Fibroblast of skin of left biceps (primary cell): ENCODE measurements around the gene THSD7B.
A peak's percentile ranks its signal among the peaks of the same experiment; 100 is the strongest.

ENCODE experiments used
- DNase-seq, 2 experiments: peaks; one replicate each; pipeline ENCODE4 v3.0.0-alpha.2; 2013; ENCODE audit warnings: low read depth in 2 of 2

Gene THSD7B

GRCh38 chr2:137154946-137155345 lies 389.6 kb downstream of the THSD7B start:
- no peak for DNase-seq

GRCh38 chr2:137155356-137156104 lies 390.2 kb downstream of the THSD7B start:
- DNase-seq, result no peak

- no peak for DNase-seq
Measured at GRCh38 chr2:137156221-137156844, 391.0 kb downstream of the THSD7B start.

GRCh38 chr2:137157851-137158250 lies 392.5 kb downstream of the THSD7B start:
- DNase-seq, result no peak

GRCh38 chr2:137161250-137161649 lies 395.9 kb downstream of the THSD7B start:
- no peak for DNase-seq

GRCh38 chr2:137165968-137166367 lies 400.6 kb downstream of the THSD7B start:
- no peak for DNase-seq

- DNase-seq, result no peak
Measured at GRCh38 chr2:137167651-137168050, 402.3 kb downstream of the THSD7B start.

- no peak for DNase-seq
Measured at GRCh38 chr2:137168552-137168951, 403.2 kb downstream of the THSD7B start.

GRCh38 chr2:137172162-137172561 lies 406.8 kb downstream of the THSD7B start:
- DNase-seq, result no peak

- DNase-seq, result peak; percentile 80 to 84
Measured at GRCh38 chr2:137173463-137173862, 408.1 kb downstream of the THSD7B start.

GRCh38 chr2:137175246-137175645 lies 409.9 kb downstream of the THSD7B start:
- DNase-seq, result no peak

GRCh38 chr2:137178951-137179377 lies 413.6 kb downstream of the THSD7B start:
- peak in 1 of 2 experiments; percentile 34 for DNase-seq

GRCh38 chr2:137179542-137179941 lies 414.2 kb downstream of the THSD7B start:
- DNase-seq, result no peak

GRCh38 chr2:137180012-137180411 lies 414.7 kb downstream of the THSD7B start:
- no peak for DNase-seq

- DNase-seq, result no peak
Measured at GRCh38 chr2:137181370-137181769, 416.0 kb downstream of the THSD7B start.

- DNase-seq, result no peak
Measured at GRCh38 chr2:137182071-137182470, 416.7 kb downstream of the THSD7B start.

- DNase-seq, result no peak
Measured at GRCh38 chr2:137183206-137183898, 418.0 kb downstream of the THSD7B start.

- DNase-seq, result no peak
Measured at GRCh38 chr2:137185378-137186078, 420.2 kb downstream of the THSD7B start.

GRCh38 chr2:137187216-137187615 lies 421.9 kb downstream of the THSD7B start:
- DNase-seq, result no peak

- no peak for DNase-seq
Measured at GRCh38 chr2:137190411-137191195, 425.3 kb downstream of the THSD7B start.
